ENCODE measurements around the gene ARHGAP18.

ARHGAP18 gene

DNA sequence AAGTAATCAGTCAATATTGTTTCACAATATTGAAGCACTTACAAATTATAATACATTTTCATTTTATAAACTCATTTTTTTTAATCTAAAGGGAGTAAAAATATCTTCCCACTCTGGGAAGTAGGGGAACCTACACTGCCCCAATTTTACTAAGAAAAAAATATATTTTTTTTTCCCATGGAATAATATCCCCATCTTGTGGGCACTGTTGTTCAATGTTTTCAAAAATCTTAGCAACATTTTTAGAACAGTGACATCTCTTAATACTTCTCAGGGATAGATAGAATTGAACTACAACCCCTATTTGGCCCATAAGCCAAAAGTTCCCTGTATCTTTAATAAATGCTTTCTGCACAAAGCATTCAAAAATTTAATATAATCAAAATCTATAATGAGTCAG lies 42.9 kb downstream of the ARHGAP18 start:
- DNase-seq (ENCODE audit: low spot score): peak; percentile 21

- no peak for DNase-seq (ENCODE audit: low spot score)
These were observed 44.4 kb downstream of the ARHGAP18 start for GRCh38 chr6:129665555-129665954.

DNA sequence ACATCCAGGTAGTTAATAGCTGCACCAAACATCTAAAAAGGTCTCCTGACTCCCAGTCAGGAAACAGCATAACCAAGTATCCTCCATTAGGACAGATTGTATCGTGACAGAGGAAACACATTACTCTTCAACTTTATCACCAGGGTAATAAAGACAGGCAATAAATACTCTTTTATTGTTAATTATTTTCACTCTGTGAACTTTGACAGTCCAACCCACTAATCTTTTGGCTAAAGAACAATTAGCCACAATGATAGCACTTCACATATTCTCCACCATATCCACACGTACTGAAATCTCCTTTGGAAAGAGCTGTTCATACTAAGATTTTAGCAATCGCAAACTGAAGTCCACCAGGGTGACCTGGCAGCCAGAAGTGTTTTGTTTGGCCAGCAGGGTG lies 46.4 kb downstream of the ARHGAP18 start:
- DNase-seq (ENCODE audit: low spot score): no peak

DNA sequence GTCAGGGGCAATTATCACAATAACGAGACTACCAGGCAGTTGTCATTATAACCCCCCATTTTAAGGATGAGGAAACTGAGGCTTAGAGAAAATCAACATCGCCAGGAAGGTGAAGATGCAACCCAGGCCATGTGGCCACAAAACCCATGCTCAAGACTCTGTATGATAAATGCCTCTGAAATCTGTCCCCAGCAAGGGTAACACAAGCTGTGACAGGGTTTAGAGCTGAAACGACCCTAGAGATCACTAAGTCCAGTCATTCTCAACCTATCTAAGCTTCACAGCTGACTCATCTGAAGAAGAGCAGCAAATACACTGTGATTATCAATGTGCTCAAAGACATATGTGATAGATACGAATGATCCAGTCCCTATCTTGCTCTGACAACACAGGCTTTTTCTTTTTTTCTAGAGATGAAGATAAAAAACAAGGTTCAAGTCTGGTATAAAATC lies 47.0 kb downstream of the ARHGAP18 start:
- no peak for DNase-seq (ENCODE audit: low spot score)

DNA sequence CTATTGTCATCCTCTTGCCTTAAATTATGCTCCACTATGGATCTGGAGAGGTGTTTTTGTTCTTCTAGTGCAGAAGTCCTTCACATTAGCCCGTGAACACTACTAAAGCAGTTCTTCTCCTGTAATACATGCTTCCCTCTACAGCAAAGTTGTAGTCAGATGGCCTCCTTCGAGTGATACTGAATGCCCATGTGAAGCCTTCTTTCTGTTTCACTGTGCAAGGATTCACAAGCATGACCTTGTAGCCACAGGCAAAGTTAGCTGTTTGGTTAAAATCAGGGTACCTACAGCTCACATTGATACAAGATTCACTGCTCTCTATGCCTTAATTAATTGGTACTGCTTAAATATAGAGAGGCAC lies 47.6 kb downstream of the ARHGAP18 start:
- no peak for DNase-seq (ENCODE audit: low spot score)

- DNase-seq (ENCODE audit: low spot score): no peak
These were observed 48.2 kb downstream of the ARHGAP18 start for GRCh38 chr6:129661536-129662405.

GRCh38 chr6:129660346-129660676 lies 49.7 kb downstream of the ARHGAP18 start:
- no peak for DNase-seq (ENCODE audit: low spot score)

DNA sequence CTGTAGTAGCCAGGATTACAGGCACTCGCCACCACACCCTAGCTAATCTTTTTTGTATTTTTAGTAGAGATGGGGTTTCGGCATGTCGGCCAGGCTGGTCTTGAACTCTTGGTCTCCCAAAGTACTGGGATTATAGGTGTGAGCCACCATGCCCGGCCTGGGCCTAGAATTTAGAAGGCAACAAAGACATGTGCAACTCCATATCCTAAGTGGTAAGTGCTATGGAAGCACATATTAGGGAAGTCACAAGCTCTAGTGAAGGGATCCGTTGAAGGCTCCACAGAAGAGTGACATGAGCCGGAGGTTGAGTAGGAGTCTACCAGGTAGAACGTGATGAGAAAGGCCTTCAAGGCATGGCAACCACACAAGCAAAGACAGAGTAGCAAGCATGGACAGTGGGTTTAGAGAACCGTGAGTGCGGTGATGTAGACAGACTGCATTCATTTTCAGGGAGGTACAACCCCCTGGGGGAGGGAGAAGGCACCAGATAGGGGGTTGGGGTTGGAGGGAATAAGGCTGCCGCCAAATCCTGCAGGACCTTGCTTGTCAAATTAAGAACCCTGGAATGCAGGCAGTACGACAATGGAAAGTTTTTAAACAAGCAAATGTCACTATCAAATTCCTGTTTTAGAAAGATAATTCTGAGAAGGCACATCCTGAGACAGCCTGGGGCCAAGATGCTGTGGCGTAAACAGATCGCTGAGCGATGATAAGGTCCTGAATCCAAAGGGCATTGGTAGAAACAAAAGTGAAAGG lies 50.2 kb downstream of the ARHGAP18 start:
- DNase-seq (ENCODE audit: low spot score): no peak

DNA sequence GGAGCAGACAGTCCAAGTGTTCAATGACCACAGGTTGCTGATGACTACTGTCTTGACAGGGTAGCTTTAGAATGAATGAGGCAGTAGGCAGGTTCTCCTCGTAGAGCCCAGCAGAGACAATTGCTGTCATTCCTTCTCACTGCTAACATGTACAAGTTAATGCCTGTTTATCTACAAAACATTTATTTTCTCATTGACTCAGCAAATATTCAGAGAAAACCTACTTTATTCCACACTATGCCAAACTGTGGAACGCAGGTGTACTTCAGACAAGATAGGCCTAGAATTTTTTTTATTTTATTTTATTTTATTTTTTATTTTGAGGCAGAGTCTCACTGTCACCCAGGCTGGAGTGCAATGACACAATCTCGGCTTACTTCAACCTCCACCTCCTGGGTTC lies 50.8 kb downstream of the ARHGAP18 start:
- no peak for DNase-seq (ENCODE audit: low spot score)

DNA sequence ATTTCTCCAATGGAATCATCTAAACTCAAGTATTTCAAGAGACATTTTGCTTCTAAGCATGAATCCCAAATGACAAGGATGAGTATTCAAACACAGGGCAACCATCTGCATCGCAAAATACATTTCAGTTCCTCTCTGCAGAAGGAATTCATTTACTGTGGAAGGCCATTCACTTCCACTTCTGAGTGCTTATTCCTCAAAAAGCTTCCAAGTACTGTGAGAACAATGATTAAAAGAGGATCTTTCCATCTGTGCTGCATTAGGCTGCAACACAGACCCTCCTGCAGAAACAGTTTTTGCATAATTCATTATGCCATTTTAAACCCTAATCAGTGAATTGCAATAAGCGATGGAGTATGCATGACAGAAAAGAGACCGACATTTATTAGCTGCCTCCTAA lies 52.5 kb downstream of the ARHGAP18 start:
- no peak for DNase-seq (ENCODE audit: low spot score)

DNA sequence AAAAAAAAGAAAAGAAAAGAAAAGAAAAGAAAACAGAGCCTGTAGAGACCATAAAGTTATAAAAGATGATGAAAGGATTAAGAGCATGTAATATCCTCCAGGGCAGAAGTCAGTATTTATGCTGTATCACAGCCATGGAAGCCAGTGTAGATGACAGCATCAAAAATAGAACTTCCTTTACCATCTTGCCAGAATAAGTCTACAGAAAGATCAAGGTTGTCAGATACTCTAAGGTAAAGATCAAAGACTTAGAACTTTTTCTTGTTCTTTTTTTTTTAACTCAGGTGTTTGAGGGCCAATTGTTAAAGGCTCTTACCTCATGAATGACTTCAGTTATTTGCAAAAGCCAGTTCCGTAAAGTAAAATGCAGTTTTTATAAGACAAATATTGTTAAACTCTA lies 54.6 kb downstream of the ARHGAP18 start:
- no peak for DNase-seq (ENCODE audit: low spot score)

DNA sequence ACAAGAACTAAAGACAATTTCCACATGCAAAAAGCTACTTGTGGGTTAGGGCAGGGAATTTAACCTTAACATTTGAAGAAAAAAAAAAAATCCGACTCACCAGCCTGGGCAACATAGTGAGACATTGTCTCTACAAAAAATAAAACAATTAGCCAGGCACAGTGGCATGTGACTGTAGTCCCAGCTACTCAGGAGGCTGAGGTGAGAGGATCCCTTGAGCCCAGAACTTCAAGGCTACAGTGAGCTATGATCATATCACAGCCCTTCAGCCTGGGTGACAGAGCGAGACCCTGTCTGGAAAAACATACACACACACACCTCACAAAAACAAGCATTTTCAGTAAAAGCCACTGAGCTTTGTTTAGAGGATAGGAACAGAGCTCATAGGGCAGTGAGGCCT lies 56.2 kb downstream of the ARHGAP18 start:
- no peak for DNase-seq (ENCODE audit: low spot score)

GRCh38 chr6:129653229-129653628 lies 56.7 kb downstream of the ARHGAP18 start:
- no peak for DNase-seq (ENCODE audit: low spot score)

- no peak for DNase-seq (ENCODE audit: low spot score)
These were observed 58.7 kb downstream of the ARHGAP18 start for GRCh38 chr6:129651291-129651691.

- DNase-seq (ENCODE audit: low spot score): no peak
These were observed 61.0 kb downstream of the ARHGAP18 start for GRCh38 chr6:129648819-129649491.

DNA sequence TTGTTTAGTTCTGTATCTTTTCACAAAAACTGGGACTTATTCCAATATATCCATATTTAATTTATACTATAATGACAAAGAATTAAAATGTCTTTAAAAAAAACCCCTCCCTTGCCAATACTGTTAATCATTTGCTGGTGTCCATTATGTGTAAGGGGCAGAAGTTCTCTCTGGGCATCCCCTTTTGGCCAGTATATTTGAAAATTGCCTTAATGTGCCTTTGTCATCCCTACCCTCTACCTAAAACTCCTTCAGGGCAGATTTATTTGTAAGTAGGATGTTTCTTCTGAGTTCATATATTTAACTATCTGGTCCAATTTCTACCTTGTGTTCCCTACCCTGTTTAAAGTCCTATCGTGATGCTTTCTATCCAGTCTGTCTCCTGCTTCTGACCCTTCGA lies 62.9 kb downstream of the ARHGAP18 start:
- DNase-seq (ENCODE audit: low spot score): no peak

DNA sequence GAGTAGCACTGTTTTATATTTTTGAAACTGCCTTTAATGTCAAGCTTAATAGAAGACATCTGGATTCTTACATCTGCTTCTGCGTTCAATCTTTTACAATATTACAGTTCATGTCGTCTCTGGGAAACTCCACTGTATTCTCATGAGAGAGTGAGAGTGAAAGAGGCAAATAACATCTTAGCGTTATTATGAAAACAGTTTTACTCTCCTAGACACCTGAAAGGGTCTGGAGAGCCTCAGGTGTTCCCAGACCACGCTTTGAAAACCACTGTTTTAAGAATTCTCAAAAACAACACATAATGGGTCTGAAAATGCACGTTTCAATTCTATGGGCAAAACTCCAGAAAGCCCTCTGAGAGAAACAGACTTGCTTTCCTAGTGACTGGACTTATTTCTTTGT lies 63.3 kb downstream of the ARHGAP18 start:
- DNase-seq (ENCODE audit: low spot score): no peak

- DNase-seq (ENCODE audit: low spot score): no peak
These were observed 64.0 kb downstream of the ARHGAP18 start for GRCh38 chr6:129645830-129646579.

- DNase-seq (ENCODE audit: low spot score): no peak
These were observed 64.7 kb downstream of the ARHGAP18 start for GRCh38 chr6:129645106-129645829.

GRCh38 chr6:129644567-129645015 lies 65.4 kb downstream of the ARHGAP18 start:
- DNase-seq (ENCODE audit: low spot score): peak; percentile 27

- no peak for DNase-seq (ENCODE audit: low spot score)
These were observed 66.0 kb downstream of the ARHGAP18 start for GRCh38 chr6:129643968-129644367.

All from GM03348 (cell line).